NCI-H1436 (cell line): ENCODE measurements around the gene ZFP36L1.

Experiments
- DNase-seq: peaks from one replicate; lab custom pipeline; 2025; lab: John Stamatoyannopoulos, UW

ZFP36L1 gene

DNA sequence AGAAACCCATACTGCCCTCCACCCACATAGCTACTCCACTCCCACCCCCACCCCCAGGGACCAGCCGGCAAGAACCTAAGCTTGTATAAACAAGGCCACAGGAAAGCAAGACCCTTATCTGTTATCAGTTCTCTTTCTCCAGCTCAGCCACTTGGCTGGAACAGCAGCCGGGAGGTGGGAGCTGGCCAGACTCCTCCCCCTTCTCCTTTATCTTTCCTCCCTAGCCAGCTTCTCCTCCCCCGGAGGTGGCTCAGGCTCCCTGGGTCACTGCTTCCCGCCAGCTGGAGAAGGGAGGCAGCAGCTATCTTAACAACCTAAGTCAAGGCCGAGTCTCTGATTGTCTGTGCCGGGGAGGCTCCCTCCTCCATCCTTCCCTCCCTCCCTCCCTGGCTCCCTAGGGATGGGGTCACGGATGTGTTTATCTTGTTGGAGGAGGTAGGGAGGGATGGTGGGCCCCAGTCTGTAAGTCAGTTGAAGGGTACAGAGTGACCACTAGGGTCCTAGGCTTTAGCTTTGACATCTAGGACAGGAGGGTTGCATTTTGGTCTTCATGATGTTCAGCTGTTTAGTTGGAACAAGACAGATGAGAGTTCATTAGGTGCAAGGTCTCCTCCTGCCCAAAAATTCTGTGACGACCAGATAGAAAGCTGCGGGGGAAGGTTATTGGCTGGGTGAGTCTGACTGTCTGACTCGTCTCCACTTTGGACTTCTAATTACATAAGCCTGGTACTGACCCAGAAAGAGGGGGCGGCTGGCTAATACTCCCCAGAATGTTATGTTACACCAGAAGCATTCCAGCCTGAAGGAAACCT, 29.7 kb downstream of the ZFP36L1 start:
- no peak for DNase-seq

DNA sequence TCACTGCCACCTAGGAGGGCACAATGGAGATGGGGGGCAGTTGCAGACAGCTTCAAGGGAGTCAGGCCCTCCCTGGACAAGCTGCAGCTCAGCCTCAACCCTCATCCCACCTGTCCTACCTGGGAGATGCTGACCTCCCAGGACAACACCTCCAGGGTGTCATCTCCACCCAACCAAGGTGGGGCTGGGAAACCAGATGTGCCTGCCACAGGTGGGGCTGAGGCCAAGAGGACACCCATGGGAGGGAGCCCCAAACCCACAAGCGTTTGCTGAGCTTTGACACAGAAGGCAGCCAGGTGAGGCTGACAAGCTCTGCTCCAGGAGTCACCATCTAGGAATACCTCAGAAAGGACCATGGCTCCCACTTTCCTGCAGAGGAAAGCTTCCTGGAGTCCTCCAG, 31.5 kb downstream of the ZFP36L1 start:
- DNase-seq: no peak

DNA sequence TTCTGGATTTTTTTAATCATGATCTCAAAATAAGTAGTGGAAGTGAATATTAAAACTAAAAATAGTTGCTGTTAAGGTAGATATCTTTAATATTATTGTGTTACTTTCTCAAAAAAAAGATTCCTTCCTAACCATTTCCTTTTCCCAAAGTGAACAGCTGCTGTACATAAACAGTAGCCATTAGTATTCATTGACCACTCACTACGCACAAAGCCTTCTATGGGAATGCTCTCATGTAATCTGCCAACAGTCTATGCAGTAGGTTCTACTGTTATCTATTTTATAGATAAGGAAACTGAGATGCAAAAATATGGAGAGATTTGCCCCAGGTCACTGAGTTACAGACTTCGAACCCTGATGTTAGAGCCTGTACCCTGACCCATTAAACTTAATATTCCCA, 32.1 kb downstream of the ZFP36L1 start:
- DNase-seq: no peak

DNA sequence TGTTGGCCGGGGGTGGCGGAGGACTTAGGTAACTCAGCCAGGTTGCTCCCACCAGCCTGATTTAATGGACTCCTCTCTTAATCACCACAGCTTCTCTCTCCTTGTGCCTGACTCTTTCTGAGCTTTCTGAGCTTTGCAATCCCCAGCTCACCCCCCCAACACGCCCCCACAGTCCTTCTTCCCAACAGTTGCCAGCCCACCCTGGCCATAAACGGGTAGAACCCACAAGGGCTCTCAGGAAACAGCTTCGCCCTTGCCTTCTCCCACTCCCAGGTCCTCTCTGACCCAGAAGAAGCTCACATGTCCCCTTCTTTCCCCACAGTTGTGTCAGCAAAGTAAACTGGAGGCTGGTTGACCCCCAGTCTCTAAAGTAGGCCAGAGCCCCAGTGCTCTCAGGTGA, 32.9 kb downstream of the ZFP36L1 start:
- no peak for DNase-seq

- no peak for DNase-seq
Measured at GRCh38 chr14:68759017-68759560, 33.8 kb downstream of the ZFP36L1 start.

- DNase-seq: no peak
Measured at GRCh38 chr14:68758301-68758700, 34.6 kb downstream of the ZFP36L1 start.

GRCh38 chr14:68757618-68758081, 35.2 kb downstream of the ZFP36L1 start:
- no peak for DNase-seq

DNA sequence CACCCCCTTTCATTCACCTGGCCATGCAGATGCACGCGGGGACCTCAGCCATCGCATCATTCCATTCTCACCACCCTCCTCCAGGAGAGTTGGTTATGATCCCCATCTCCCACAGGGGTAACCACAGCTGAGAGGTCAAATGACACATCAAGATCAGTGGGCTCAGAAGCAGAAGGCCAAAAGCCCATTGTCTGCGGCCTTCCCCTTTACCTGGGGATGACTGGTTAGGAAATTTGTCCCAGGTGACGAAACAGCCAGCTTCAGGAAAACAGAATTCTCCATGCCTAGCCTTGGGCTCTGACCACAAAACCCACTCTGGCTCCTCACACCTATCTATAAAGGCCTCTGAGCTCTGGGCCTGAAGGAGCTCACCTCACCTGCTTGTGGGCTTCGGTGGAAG, 36.1 kb downstream of the ZFP36L1 start:
- DNase-seq: no peak

DNA sequence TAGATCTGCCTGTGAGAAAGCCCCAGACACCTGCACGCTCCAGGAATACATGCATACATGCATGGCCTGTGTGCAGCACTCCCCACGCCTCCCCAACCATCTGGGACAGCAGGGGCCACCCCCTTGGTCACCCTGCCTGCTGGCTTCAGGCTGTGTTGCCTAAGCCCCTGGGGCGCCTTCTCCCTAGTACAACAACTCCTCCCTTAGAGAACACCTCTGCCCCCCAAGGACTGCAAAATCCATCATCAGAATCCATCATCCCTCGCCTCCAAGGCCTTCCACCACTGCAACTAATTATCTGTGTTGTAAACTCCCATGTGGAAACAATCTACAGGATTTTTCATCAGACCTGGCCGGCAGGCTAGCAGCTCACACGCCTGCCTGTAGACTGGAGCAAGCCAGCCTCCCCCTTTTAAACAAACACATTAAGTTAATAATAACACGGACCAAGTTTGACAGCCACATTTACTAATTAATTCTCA, 36.8 kb downstream of the ZFP36L1 start:
- DNase-seq: no peak

DNA sequence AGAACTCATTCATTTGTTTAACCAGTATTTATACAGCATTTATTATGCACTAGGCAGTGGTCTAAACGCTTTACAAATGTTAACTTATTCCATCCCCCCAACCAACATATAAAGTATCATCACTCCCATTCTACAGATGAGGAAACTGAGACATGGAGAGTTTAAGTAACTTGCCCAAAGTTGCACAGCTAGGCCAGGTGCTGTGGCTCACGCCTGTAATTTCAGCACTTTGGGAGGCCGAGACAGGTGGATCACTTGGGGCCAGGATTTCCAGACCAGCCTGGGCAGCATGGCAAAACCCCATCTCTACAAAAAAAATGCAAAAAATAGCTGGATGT, 37.9 kb downstream of the ZFP36L1 start:
- DNase-seq: no peak

DNA sequence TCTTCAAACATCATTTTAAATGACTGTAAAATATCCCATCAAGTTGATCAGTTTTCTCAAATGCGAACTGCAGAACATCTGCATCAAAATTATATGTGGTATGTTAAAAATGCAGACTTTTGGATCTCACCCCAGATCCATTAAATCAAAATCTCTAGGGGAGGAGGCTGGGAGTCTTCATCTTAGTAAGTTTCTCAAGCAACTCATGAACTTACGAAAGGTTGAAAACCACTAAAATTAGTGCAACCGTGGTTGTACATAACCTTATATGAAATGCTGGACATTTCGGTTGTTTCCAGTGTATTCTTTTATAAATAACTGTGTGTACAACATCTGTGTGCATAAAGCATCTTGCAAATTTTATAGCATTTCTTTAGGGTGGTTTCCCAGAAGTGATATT, 39.2 kb downstream of the ZFP36L1 start:
- no peak for DNase-seq

DNA sequence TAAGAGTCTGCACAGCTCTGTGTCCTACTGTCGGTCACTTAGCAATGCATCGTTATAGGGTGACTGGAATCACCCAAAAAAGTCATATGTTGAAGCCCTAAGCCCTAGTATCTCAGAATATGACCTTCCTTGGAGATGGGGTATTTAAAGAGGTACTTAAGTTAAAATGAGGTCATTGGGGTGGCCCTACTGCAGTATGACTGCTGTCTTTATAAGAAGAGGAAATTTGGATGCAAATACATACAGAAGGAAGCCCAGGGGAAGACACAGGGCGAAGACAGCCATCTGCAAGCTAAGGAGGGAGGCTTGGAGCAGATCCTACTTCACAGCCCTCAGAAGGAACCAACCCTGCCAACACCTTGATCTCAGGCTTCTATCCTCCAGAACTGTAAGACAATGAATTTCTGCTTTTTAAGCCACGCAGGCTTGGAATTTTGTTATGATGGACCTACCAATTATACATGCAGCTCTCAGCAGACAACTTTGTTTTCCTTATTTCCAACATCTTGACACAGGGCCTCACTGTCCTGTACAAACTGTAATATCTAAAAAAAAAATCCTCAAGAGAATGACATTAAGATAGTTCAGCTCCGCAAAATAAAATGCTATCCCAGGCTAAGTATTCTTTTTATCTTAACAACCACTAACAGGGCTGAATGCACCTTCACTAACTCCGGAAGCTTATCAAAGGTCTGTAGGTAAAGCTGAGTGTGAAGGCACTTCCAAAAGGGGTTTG, 40.4 kb downstream of the ZFP36L1 start:
- no peak for DNase-seq

DNA sequence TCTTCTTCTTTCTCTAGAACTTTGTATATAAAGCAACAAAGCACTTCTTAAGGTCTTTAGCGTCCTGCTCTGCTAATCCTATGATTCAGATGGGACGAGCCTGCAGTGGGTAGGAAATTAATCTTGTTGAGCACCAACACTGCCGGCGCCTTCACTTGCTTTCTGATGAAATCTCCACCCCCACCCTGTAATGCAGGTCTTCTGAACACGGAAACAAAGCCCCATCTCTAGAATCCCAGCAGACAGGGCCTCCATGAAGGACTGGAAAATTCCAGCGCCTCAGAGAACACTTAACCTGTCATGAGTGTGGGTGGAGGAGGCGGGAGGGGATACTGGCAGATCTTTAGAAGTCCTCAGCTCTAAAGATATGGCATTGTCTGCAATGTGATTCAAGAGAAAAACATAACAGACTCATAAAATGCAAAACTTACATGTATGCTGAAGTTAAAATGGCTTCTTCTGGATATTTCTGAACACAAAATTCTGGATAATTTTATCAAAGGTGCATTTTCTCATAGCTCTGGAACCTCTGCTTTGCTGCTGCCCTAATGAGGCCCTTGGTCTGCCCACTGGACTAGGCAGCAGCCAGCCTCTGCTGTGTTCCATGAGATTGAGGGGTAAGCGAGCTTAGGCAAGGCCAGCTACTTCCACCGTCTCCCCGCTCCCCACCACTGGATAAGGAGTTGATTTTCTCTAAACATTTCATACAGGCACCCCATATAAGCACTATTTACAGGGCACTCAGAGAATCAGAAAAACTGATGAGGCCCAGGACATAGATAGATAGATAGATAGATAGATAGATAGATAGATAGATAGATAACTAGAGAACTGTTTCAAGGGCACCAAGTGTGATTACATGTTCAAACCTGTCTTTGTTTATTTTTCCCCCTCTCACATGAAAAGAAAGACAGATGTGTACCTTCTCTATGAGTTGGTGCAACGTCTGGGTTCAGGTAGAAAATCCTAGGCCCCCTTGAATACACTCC, 43.1 kb downstream of the ZFP36L1 start:
- DNase-seq: no peak

DNA sequence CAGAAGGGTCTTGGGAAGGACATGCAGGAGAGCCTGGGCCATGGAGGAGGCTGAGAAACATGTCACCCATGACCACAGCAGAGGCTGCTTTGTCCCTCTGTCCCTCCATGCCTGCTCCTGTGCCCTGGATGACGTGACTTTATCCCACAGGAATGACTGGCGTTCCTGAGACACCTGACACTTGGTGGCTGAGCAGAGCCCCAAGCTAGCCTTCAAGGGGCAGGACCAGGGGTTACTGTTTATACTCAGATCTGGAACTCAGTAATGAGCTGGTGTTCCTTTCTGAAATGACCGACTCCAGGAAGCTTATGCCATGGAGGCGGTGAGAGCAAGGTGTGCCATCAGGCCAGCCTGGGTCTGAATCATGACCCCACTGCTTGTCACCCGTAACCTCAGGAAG, 44.2 kb downstream of the ZFP36L1 start:
- DNase-seq: no peak

- DNase-seq: no peak
Measured at GRCh38 chr14:68748260-68748659, 44.6 kb downstream of the ZFP36L1 start.

DNA sequence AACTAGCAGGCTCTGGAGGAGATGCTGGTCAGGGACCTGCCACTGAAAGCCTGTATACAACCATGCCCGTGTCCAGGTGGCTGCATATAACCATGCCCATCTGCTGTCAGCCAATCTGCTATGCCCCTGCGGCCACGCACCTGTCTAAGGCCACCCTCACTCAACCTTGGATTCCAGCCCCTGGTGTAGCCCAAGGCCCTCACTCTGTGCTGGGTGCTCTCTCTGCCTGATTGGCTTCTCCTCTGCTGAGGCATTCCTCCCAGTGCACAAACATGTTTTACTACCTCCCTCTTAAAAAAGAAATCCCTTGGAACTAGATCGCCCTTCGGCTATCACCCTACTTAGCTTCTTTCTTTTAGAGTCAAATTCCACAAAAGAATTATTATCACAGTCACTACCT, 45.5 kb downstream of the ZFP36L1 start:
- DNase-seq: no peak

DNA sequence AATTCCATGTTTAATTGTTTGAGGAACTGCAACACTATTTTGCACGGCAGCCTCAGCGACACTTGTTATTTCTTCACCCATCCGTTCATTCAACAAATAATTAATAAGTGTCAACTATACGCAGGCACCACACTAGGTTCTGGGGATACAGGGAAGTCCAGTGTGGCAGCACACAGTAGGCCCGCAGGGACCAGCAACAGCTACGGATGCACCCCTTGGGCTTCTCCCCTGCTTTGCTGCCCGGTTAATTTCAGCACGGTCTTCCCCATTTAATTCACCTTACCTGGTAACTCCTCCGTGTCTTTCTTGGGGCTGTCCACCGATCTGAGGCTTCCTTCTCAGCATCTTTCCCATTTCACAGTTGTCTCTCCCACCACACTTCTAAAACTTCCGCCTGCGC, 48.3 kb downstream of the ZFP36L1 start:
- no peak for DNase-seq

- no peak for DNase-seq
Measured at GRCh38 chr14:68741839-68742470, 50.9 kb downstream of the ZFP36L1 start.

DNA sequence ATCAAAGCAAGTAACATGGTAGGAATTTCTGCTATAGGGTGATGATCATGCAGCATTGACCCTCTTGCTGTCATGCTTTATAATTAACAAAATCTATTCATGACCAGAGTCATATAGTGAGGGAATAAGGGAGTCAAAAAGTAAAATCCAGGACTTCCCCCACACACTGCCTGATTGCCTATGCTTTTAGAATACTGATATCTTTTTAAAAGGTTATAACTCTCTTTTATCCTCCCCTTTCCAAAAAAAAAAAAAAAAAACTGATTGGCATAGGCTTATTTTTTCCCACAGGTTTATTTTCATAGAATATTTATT, 51.4 kb downstream of the ZFP36L1 start:
- DNase-seq: no peak

DNA sequence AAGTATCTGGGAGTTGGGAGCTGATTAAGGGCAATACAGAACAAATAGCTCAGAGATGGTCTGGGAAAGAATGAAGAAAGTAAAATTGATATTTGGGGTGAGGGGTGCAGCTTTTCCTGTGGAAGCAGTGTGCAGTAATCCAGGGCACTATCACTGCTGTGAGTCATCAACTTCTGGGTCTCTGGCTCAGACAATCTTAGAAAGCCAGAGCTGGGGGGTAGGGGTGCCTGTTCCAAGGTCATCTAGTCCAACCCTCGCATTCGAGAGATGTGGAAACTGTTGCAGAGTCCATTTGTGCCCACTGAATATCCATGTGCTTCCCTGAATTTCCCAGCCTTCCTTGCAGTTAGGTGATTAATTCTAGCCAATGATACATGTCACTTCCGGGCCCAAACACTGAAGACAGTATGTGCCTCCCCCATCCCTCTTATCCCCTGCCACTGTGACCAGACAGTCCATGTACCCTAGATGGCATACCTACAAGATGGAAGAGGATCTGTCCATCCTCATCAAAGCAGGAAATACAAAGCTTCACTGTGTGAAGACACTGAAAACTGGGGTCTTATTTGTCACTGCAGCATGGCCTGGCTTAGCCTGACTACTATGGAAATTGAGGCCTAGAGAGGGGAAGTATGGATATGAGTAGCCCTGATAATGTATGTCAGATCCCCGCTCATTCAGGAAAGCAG, 51.9 kb downstream of the ZFP36L1 start:
- DNase-seq: no peak

- no peak for DNase-seq
Measured at GRCh38 chr14:68739701-68740100, 53.2 kb downstream of the ZFP36L1 start.
